OCI-LY7 (cell line): ENCODE data around the gene ENTPD6. TPM values are rescaled to one million over a fixed set of nuclear protein-coding genes. Genes with fewer than 3 reads are reported as not detected.
A peak's percentile ranks its signal among the peaks of the same experiment; 100 is the strongest.

Experiments used
- BruUV-seq: library from RNA; stranded (reverse); fragments of 400-500 nt; replicated peaks from 2 replicates; lab custom pipeline; 2021; lab: Mats Ljungman, UMichigan
- CTCF ChIA-PET: fragments of 300-600 bp; sonication (Branson Sonifier 250); formaldehyde crosslinking; loops from one replicate; lab custom pipeline; 2022; ENCODE audit warnings: antibody characterized with exemption; ENCODE audit not compliant: unreplicated experiment; lab: Charles Lee
- POLR2A ChIA-PET: fragments of 300-600 bp; sonication (Branson Sonifier 250); formaldehyde crosslinking; loops from one replicate; lab custom pipeline; 2022; ENCODE audit warnings: antibody characterized with exemption; lab: Charles Lee
- DNase-seq: peaks from one replicate; pipeline ENCODE4 v3.0.0-alpha.2; 2015; ENCODE audit warnings: low spot score
- H2AFZ ChIP-seq: fragments of 200-600 bp; sonication (generic), shearing (Covaris generic); 2 replicates; pipeline ENCODE4 v1.6.1; 2014; ENCODE audit warnings: mild to moderate bottlenecking, antibody characterized with exemption, low read length, moderate library complexity
- H3K27ac ChIP-seq: fragments of 200-600 bp; sonication (generic); 2 replicates; pipeline ENCODE4 v1.5.1; 2014; ENCODE audit warnings: mixed run types, low read depth, mild to moderate bottlenecking, moderate library complexity, low read length, inconsistent platforms; ENCODE audit not compliant: poor library complexity, severe bottlenecking
- H3K36me3 ChIP-seq: fragments of 200-600 bp; sonication (generic); 2 replicates; pipeline ENCODE4 v1.6.1; 2014; ENCODE audit warnings: mild to moderate bottlenecking, antibody characterized with exemption, low read length, moderate library complexity, mixed read lengths; ENCODE audit not compliant: insufficient read depth
- H3K4me1 ChIP-seq: fragments of 200-600 bp; sonication (generic); 2 replicates; pipeline ENCODE4 v1.5.1; 2014; ENCODE audit warnings: mild to moderate bottlenecking, low read length; ENCODE audit not compliant: insufficient read depth, poor library complexity, severe bottlenecking
- H3K4me2 ChIP-seq: fragments of 200-600 bp; sonication (generic); 2 replicates; pipeline ENCODE4 v1.6.1; 2014; ENCODE audit warnings: mild to moderate bottlenecking, low read length
- H3K4me3 ChIP-seq: fragments of 200-600 bp; sonication (generic); 2 replicates; pipeline ENCODE4 v1.5.1; 2014; ENCODE audit warnings: mild to moderate bottlenecking, low read depth, low read length; ENCODE audit not compliant: poor library complexity, severe bottlenecking
- H3K79me2 ChIP-seq: fragments of 200-600 bp; sonication (generic); 2 replicates; pipeline ENCODE4 v1.6.1; 2016; ENCODE audit warnings: low read depth, mild to moderate bottlenecking, low read length, moderate library complexity, mixed read lengths; ENCODE audit not compliant: insufficient read depth
- H3K9me2 ChIP-seq: fragments of 200-600 bp; sonication (generic); 2 replicates; pipeline ENCODE4 v1.6.1; 2016; ENCODE audit warnings: mild to moderate bottlenecking, low read length, mixed read lengths; ENCODE audit not compliant: insufficient read depth
- H3K9me3 ChIP-seq: fragments of 200-600 bp; sonication (generic); 2 replicates; pipeline ENCODE4 v1.6.1; 2014; ENCODE audit warnings: mild to moderate bottlenecking, mixed run types, low read length, mixed read lengths
- H4K20me1 ChIP-seq: fragments of 200-600 bp; sonication (generic); 2 replicates; pipeline ENCODE4 v1.6.1; 2014; ENCODE audit warnings: mild to moderate bottlenecking, antibody characterized with exemption, low read length, moderate library complexity, mixed read lengths; ENCODE audit not compliant: insufficient read depth
- CTCF ChIP-seq: fragments of 200-600 bp; sonication (generic); conservative IDR thresholded peaks from 2 replicates; pipeline ENCODE4 v1.5.1; 2014; ENCODE audit warnings: mild to moderate bottlenecking, antibody characterized with exemption, low read length, moderate library complexity, mixed read lengths
- EZH2phosphoT487 ChIP-seq: fragments of 200-600 bp; sonication (generic); IDR thresholded peaks from 2 replicates; pipeline ENCODE4 v1.6.1; 2018; ENCODE audit warnings: low read depth, borderline replicate concordance, mild to moderate bottlenecking, mixed run types, antibody characterized with exemption, low read length, moderate library complexity, mixed read lengths
- intact Hi-C: fragments of 100-400 bp; cut with micrococcal nuclease; formaldehyde crosslinking; loops from one replicate; pipeline ENCODE4 v1.10.0; 2022; ENCODE audit not compliant: unreplicated experiment
- total RNA-seq, 2 experiments: library from RNA; depleted of rRNA in 1 of 2; stranded (reverse); fragments of >200 nt in 1 of 2; shearing (Covaris generic) in 1 of 2; gene quantifications; 2 replicates each; pipeline ENCODE4 v1.2.3, GENCODE V29; 2014 to 2022

The ENTPD6 gene
- total RNA-seq, 2 experiments from 2014 or later = 4.2 TPM; not detected in 1

- H4K20me1 ChIP-seq = peaks cover 9% of the 10 kb centered on the region; the same call in 1 of the 2 replicates
- ChIA-PET POLR2A (interaction anchor here (0.7 to 1.6 kb wide), 2 partner anchors 39 to 605 kb away, joined by 3 read pairs; no protein-coding TSS in a partner anchor), CTCF (no interaction called here)
- intact Hi-C loops = loop anchor here (5.0 kb wide), 3 partner anchors 147 to 253 kb away; partner anchors contain the start of genes ABHD12, APMAP and GINS1
- H3K36me3 ChIP-seq = no peaks in the 10 kb centered on the region
- H3K4me2 ChIP-seq = no peak overlapping the region
- no peaks in the 10 kb centered on the region for H3K79me2 ChIP-seq
- H3K4me1 ChIP-seq = peaks cover 38% of the 10 kb centered on the region
- H3K9me3 ChIP-seq = peaks cover 9% of the 10 kb centered on the region; the same call in 1 of the 2 replicates
- H3K9me2 ChIP-seq = no peaks in the 10 kb centered on the region
- no peak overlapping the region for H2AFZ ChIP-seq
- DNase-seq = no peak
- no TSS peak for BruUV-seq
- TF ChIP-seq CTCF = no peak
- no peak for TF ChIP-seq EZH2phosphoT487
- no peak overlapping the region for H3K4me3 ChIP-seq
- no peak overlapping the region for H3K27ac ChIP-seq
Measured at GRCh38 chr20:25245461-25245860, 49.9 kb downstream of the ENTPD6 start.

- peaks cover 38% of the 10 kb centered on the region for H3K4me1 ChIP-seq
- TF ChIP-seq CTCF (no peak), EZH2phosphoT487 (no peak)
- no peak overlapping the region for H2AFZ ChIP-seq
- H3K9me3 ChIP-seq = peaks cover 9% of the 10 kb centered on the region; the same call in 1 of the 2 replicates
- H3K27ac ChIP-seq = no peak overlapping the region
- CTCF ChIA-PET = interaction anchor here (0.8 kb wide), 1 partner anchor 35 kb away, joined by 3 read pairs; no protein-coding TSS in a partner anchor
- no peaks in the 10 kb centered on the region for H3K36me3 ChIP-seq
- H3K4me2 ChIP-seq = peak overlapping the region; percentile 87
- H4K20me1 ChIP-seq = peaks cover 9% of the 10 kb centered on the region; the same call in 1 of the 2 replicates
- intact Hi-C loops = loop anchor here (1.0 to 5.0 kb wide), 4 partner anchors 35 to 254 kb away; partner anchors contain the start of genes ABHD12, APMAP and GINS1
- H3K4me3 ChIP-seq = peak overlapping the region; percentile 80
- POLR2A ChIA-PET = interaction anchor here (0.6 to 1.6 kb wide), 3 partner anchors 23 to 1914 kb away, joined by 3 to 4 read pairs (median 3); no protein-coding TSS in a partner anchor
- no TSS peak for BruUV-seq
- no peaks in the 10 kb centered on the region for H3K79me2 ChIP-seq
- H3K9me2 ChIP-seq = no peaks in the 10 kb centered on the region
- peak; percentile 65 for DNase-seq
Measured at GRCh38 chr20:25246182-25246999, 50.9 kb downstream of the ENTPD6 start.
